HG03139 (cell line): Measurements from ENCODE around the gene TRPV5.

Source experiments
- ATAC-seq: cut with Tn5 transposase; IDR thresholded peaks from one replicate; pipeline ENCODE4 v1.9.1; 2021; ENCODE audit not compliant: unreplicated experiment

Gene TRPV5

GRCh38 chr7:142941541-142941940, 8.0 kb upstream of the TRPV5 start:
- ATAC-seq = no peak

DNA sequence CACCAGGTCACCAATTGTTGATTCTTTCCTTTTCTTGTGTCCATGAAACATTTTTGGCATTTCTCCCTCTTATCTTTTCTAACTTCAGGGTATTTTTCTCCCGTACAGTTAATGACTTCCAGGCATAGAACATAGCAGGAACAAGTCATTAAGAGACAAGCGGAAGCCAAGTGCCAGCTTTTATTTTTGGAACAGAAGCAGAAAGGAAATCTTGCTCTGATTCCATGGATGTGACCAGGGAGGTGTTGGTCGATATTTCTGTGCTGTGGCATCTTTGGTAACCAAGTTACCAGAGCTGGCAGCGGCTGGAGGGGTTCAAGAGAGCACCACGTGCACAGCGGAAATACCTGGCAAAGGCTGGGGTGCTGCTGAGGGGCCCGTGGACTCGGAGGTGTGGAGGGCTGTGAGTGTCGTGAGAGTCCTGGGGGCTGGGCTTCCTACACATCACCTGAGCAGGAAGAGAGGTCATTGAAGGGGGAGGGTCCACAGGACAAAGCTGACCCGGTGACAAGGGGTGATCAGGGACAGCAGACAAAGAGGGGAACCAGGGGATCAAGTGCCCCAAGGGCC, 7.5 kb upstream of the TRPV5 start:
- no peak for ATAC-seq

- ATAC-seq = no peak
Observed at GRCh38 chr7:142939226-142939910, 5.8 kb upstream of the TRPV5 start, which contains the start of gene LLCFC1. Gene LLCFC1, plus strand, starts transcription at chr7:142939484. Its CDS starts 138 bp downstream, at chr7:142939622.

DNA sequence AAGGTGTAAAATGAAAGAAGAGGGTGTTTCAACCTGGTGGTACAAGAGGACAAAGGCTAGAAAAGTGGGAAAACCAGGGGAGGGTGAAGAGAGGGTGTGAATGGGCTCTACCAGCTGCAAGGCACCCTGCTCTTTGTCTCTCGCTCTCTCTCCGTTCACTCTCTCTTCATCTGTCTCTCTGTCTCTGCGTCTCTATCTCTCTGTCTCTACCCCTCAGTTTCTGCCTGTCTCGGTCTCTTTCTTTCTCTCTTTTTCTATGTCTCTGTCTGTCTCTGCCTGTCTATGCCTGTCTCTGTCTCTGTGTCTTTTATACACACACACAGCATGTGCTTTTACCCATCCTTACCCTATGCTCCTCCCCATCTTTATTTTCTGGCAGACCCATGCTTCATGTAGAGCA, 5.1 kb upstream of the TRPV5 start:
- ATAC-seq = no peak

- ATAC-seq = no peak
Observed at GRCh38 chr7:142935941-142936565, 2.5 kb upstream of the TRPV5 start.

DNA sequence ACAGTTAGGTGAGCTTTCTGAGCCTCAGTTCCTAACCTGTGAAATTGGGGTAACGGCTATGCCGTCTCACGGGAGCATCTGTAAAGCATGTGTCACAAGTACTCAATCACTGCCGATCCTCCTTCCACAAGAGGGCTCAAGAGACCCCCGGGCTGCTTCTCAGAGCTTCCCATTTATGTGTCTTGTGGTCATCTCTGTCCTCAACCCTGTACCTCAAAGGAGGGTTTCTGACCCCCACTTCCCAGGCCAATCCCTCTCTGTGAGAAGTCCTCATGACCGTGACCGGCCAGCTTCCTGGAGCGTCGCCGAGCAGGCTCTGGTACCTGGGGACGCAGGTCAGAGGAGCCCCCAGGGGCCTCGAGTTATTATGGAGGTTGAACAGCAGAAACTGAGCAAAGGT, 510 bp upstream of the TRPV5 start:
- no peak for ATAC-seq

- no peak for ATAC-seq
Observed at GRCh38 chr7:142933092-142933475, 462 bp downstream of the TRPV5 start.

DNA sequence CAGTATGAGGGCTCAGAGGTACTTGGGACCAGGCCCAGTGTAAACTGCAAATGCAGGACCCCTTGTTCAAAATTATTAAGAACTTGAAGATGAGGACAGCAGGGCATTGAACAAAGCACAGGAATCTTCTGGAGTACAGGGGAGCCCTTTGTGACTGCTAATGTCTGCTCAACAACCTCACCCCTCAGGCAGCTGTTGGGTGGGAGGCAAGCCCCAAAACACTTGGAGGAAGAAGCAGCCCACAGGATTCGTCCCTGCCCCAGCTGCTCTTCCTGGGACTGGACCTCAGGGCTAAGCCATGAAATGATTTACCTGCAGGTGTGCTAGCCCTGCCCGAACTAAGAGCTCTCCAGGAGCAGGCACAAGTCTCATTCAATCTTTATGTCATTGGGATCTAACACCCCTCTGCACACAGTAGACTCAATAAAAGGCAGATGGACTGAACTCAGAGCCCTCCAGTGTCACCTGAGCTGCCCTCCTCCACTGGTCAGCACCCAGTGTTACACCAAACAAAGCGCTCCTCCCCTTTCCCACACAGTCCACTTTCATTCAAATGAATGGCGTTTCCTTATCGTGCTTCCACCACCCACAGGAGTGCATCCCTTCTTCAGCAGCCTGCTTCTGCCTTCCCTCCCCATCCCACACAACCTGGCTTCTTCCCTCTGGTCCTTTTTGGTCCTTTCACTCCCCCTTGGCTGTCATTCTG, 1.0 kb downstream of the TRPV5 start:
- ATAC-seq = no peak

- ATAC-seq = no peak
Observed at GRCh38 chr7:142930126-142930730, 3.3 kb downstream of the TRPV5 start.

DNA sequence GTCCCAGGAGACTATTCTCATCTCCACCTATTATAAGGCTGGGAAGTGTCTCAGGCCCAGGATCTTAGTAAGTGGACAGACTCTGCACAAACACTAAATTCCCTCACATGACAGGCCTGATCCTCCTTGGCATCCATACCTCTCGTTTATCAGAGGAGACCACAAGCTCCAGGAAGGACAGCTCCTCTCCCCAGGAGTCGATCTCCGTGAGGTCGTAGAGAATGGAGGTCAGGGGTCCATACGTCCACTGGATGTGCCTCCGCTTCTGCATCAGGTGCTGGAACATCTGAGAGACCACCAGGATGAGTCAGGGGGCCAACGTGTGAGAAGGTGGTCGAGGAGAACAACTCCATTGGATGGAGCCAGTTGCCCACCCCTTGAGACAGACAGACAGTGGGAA, 5.6 kb downstream of the TRPV5 start:
- no peak for ATAC-seq

- ATAC-seq = no peak
Observed at GRCh38 chr7:142927085-142927745, 6.3 kb downstream of the TRPV5 start.

DNA sequence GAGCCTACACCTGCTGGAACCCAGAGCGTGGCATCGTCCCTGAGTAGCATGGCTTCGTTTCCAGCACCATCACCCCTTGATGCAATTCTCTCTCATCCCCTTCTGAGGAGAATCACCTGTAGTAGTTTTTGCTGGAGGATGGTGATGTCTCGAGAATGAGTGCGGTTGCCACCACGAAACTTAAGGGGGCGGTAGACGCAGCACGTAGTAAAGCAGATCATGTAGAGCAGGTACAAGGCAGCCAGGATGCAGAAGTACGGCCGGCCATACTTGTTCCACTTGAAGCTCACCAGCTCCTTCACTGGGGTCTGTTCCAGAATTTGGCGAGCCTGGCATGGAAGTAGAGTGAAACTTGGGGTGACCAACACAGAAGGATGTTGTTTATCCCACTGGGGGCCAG, 8.1 kb downstream of the TRPV5 start:
- ATAC-seq = no peak

DNA sequence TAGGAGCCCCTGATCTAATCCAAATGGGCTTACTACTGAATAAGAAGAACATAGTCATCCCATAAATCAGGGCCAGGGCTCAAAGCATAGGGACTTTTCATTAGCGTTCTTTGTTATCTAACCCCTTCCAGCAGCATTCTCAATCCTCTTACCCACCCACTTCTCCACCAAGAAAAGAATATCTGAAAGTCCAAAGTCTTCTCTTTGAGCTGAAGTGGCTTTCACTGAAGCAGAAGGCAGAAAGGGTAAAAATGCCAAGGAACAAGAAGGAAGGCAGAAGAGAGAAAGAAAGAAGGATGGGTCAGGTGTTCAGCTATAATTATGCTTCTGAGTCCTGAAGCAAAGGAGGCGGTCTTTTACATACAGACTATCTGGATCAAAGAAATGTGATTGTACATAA, 10.2 kb downstream of the TRPV5 start:
- ATAC-seq = no peak

GRCh38 chr7:142919656-142920055, 13.9 kb downstream of the TRPV5 start:
- ATAC-seq = no peak

DNA sequence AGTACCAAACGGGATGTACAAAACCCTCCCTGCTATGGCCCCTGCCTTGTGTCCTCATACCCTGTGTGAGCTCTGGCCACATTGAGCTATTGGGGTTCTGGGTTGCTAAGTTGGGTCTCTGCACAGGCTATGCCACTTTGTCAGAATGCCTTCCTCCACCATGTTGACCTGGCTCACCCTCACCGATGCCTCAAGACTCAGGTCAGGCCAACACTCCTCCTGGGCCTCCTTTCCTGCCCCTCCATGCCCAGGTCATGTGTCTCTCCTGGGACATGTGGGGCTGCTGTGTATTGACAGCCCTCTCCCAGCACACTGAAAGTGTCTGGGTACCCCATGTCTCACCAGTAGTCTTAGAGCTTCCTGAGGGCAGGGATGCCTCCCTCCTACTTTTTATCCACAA, 14.6 kb downstream of the TRPV5 start:
- no peak for ATAC-seq

GRCh38 chr7:142917447-142917846, 16.1 kb downstream of the TRPV5 start:
- no peak for ATAC-seq

DNA sequence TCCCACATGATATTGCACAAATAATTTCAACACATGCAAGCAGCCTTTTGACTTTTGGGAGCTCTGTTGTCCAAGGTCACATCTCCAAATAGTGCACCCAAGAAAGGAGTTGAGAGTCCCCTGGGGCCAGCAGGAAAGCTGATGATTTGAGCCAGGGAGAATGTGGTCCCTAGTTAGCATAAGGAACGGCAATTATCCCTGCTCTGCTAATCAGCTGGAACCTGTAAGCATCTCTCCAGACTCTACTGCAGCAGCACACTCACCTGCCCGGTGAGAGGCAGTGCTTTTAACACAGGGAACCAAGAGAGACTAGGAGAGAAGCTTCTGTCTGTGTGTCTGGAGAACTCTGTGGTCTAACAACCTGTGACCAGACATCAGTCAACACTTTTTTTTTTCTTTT, 17.0 kb downstream of the TRPV5 start:
- no peak for ATAC-seq

DNA sequence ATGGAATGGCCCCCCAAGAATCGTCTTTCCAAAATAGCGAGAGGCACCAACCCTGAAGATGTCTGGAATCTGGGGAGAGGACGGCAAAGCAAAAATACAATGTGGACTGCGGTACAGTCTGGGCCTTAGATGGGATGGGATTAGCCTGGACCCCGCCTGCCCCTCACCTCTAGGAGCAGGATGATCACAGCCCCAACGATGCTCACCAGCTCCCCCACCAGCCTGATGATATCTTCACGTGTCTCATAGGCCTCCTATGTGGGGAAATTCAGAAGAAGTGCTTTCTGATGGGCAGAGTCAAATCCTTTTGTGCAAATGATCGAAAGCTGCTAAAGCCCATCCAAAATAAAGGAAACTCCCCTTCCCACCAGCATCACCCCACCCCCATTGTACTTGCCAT, 18.2 kb downstream of the TRPV5 start:
- ATAC-seq = no peak

DNA sequence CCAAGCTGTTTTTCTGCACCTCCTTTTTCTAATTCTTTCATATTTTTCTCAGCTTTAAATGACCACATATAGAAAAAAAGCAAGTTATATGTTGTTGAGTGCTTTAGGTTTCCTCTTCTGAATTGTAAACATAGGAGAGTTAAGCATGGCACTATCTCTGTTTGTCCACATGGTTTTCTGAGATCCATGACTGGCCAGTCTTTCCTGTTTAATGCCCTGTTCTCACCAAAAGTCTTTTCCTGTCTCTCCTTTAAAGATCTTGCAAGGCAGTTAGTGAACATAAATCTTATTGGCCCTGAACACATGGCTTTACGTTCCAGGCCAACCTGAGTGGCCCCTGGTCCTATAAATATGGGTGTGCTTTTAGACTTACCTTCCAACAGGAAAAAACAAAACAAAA, 19.4 kb downstream of the TRPV5 start:
- ATAC-seq = no peak

DNA sequence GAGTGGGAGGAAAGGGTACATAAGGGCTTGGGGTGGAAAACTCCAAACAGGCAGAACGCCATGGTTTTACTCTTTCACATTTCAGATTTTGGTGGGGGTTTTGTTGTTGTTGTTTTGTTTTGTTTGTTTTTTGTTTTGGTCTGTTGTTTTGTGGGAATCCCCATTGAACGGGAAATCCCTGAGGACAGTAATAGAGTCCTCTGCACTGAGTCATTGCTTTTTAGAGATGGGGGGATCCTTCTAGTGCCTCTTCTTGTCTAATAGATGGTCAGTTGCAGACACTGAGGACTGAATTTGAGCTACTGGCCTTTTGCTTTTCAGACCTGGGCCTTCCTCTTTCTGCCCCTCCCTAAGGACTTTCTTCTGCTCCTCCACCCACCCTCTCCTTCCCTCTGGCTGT, 20.0 kb downstream of the TRPV5 start:
- no peak for ATAC-seq

DNA sequence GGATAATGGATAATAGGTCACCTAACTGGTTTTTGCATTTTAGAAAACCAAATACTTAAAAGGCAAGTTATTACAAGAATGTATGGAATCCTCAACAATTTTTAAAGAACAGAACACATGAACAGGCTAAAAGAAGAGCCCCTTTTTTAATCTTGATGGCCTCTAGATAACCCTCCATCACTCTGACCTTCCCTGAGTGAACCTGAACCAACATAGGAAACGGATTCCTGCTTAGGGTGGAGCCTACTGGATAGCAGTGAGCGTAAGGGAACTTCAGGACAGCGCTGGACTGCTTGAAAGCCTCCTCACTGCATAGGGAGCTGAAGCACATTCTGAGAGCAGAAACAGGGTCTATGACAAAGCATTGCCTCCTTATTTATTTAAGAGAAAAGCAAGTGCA, 20.5 kb downstream of the TRPV5 start:
- no peak for ATAC-seq
